Thoracic aorta (tissue), 2 donors: ENCODE results near the gene ATP5ME. TPM values are rescaled to one million over a fixed set of nuclear protein-coding genes. Genes with fewer than 3 reads are reported as not detected.
"Not testable (repeated sequence)": the region's sequence is repeated elsewhere in the genome, so short reads cannot be mapped to it uniquely, and the experiment has no call there.

ENCODE experiments used
- ATAC-seq: fragments of 150-250 bp; one replicate; pipeline ENCODE4 v1.8.0; 2017; ENCODE audit warnings: low read depth; ENCODE audit not compliant: insufficient number of reproducible peaks, low FRiP score
- DNase-seq: peaks from one replicate; pipeline ENCODE4 v3.0.0-alpha.2; 2020; ENCODE audit warnings: low spot score
- H3K27ac ChIP-seq, 2 donors: fragments of 200-600 bp; sonication (generic); 1 replicate in 1 of 2; 2 replicates in 1 of 2; pipeline ENCODE4 v1.5.1; 2016; ENCODE audit warnings: mild to moderate bottlenecking in 2 of 2, moderate library complexity in 2 of 2
- H3K27me3 ChIP-seq: fragments of 200-600 bp; sonication (generic); replicated peaks from 2 replicates; pipeline ENCODE4 v1.6.0; 2016; ENCODE audit warnings: mild to moderate bottlenecking; ENCODE audit not compliant: insufficient read depth
- H3K36me3 ChIP-seq: fragments of 200-600 bp; sonication (generic); one replicate; pipeline ENCODE4 v1.5.1; 2016
- H3K4me1 ChIP-seq, 2 donors: fragments of 200-600 bp; sonication (generic); 1 replicate in 1 of 2; 2 replicates in 1 of 2; pipeline versions ENCODE4 v1.5.1 to v1.6.0; 2016; ENCODE audit warnings: low read depth in 2 of 2, mild to moderate bottlenecking in 1 of 2; ENCODE audit not compliant: control insufficient read depth in 1 of 2
- H3K4me3 ChIP-seq: fragments of 200-600 bp; sonication (generic); 2 replicates; pipeline ENCODE4 v1.5.1; 2016; ENCODE audit warnings: mild to moderate bottlenecking
- H3K9me3 ChIP-seq: fragments of 200-600 bp; sonication (generic); 2 replicates; pipeline ENCODE4 v1.5.1; 2016
- total RNA-seq, 2 donors: library from RNA; depleted of rRNA; stranded (reverse); fragments of >200 nt; gene quantifications; one replicate each; pipeline versions ENCODE4 v1.1.0 to v1.2.3, GENCODE V29; 2016
- TF ChIP-seq, protein P1 (sequence below): fragments of 200-600 bp; sonication (generic); IDR thresholded peaks from one replicate; pipeline ENCODE4 v1.5.1; 2019; ENCODE audit warnings: antibody characterized with exemption

The ATP5ME gene
- total RNA-seq, 2 donors from 2014 or later: 21.0 to 51.6 TPM

DNA sequence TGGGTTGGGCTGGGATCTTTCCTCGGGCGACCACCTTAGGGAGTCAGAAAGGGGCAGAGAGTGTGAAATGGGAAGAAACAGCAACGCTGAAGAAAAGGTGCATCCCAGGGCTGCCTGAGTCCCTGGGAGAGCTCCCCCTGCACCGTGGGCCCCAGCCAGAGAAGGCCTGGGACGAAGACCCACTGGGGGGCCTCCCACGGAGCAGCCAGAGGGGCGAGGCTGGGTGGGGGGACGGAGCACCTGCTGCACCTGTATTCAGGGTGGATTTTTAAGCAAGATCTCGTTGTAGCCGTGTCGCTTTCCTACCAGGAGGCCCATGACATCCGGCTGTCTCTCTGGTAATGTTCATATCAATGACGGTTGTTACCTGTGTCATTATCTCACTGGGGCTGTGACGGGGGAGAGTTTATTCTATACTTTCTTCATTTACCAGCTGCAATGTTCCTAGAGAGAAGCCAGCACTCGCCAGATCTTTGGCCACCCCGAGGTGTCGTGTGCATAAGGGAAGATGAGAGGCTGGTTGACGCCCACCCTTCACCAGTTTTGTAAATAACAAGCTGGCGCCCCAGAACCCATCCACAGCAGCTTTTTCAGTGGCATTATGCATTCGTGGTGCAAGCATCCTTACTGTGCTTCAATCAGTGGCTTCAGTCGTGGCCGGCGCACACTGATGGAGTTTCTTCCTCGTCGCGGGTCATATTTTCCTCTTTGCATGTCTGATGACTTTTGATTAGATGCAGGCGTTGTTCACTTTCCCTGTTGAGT lies 25.9 kb upstream of the ATP5ME start:
- TF ChIP-seq, protein P1, sequence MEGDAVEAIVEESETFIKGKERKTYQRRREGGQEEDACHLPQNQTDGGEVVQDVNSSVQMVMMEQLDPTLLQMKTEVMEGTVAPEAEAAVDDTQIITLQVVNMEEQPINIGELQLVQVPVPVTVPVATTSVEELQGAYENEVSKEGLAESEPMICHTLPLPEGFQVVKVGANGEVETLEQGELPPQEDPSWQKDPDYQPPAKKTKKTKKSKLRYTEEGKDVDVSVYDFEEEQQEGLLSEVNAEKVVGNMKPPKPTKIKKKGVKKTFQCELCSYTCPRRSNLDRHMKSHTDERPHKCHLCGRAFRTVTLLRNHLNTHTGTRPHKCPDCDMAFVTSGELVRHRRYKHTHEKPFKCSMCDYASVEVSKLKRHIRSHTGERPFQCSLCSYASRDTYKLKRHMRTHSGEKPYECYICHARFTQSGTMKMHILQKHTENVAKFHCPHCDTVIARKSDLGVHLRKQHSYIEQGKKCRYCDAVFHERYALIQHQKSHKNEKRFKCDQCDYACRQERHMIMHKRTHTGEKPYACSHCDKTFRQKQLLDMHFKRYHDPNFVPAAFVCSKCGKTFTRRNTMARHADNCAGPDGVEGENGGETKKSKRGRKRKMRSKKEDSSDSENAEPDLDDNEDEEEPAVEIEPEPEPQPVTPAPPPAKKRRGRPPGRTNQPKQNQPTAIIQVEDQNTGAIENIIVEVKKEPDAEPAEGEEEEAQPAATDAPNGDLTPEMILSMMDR: no peak
- H3K9me3 ChIP-seq: no peaks in the 10 kb centered on the region
- no peaks in the 10 kb centered on the region for H3K36me3 ChIP-seq
- H3K27me3 ChIP-seq: no peaks in the 10 kb centered on the region
- H3K4me3 ChIP-seq: no peak overlapping the region
- DNase-seq (no peak), ATAC-seq (no peak)
- peaks cover 0 to under 1% of the 10 kb centered on the region in 2 donors for H3K4me1 ChIP-seq
- H3K27ac ChIP-seq: no peak overlapping the region

DNA sequence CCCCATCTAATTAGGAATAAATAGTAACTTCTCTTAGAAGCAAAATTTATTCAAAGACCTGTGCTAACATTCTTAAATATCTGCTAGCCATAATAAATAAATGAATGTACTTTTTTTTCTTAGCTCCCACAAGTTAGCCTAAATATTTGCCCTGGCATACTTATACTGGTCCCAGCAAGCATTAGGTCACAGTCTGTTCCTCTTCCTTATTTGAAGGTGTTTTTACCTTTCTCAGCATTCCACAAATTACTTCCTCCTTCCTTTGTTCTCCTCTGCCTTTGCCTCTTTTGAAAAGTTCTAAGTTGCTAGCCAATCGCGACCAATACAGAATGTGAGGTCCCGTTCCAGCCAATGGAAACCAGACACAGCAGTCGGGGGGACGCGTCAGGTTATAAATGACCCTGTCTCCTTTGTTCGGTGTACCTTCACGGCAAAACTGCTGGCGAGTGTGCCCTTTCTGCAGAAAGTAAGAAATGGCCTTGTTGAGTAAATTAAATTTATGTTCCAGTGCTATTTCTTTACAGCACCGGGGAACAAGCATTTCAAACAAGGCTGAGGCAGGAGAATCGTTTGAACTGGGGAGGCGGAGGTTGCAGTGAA lies 20.4 kb upstream of the ATP5ME start:
- not testable (repeated sequence) for H3K36me3 ChIP-seq, H3K4me1 ChIP-seq, H3K27ac ChIP-seq, DNase-seq, H3K27me3 ChIP-seq, ATAC-seq, H3K4me3 ChIP-seq, H3K9me3 ChIP-seq

DNA sequence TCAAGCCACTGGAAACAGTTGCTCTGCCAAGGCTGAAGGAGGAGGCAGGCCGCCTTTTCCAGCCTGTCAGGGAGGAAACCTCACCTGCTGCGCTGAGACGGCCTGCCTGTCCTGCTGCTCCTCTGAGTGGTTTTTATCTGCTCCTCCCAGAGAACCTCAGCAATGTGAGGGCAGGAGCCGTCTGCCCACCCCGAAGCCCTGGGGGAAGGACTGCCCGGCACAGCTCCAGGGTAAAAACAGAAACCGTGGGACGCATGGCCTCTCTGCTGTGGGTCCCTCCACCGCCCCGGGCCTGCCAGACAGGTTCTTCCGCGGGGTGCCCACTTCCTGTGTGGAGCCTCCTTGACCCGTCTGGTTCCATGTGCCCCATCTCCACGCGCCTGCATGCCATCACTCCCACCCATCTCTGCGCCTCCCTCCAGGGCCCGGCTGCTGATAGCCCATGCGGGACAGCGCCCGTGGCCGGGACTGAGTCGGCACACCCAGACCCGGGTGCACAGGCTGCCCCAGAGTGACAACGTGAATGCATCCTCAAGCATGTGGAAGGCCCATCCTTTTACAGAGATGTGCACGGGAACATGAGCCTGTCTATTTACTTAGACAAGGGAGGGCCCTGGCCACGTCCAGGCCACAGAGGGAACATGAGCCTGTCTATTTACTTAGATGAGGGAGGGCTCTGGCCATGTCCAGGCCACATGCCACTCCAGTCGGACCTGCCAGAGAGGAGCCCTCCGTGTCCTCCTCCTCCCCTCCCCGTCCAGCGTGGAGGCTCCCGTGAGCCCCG lies 18.9 kb upstream of the ATP5ME start:
- no peak for ATAC-seq
- Histone ChIP-seq H3K27ac (no peak overlapping the region), H3K9me3 (no peaks in the 10 kb centered on the region), H3K27me3 (no peaks in the 10 kb centered on the region), H3K36me3 (no peaks in the 10 kb centered on the region), H3K4me1 (peaks cover 7 to 15% of the 10 kb centered on the region in 2 donors), H3K4me3 (no peak overlapping the region)
- TF ChIP-seq, protein P1: no peak
- DNase-seq: no peak

DNA sequence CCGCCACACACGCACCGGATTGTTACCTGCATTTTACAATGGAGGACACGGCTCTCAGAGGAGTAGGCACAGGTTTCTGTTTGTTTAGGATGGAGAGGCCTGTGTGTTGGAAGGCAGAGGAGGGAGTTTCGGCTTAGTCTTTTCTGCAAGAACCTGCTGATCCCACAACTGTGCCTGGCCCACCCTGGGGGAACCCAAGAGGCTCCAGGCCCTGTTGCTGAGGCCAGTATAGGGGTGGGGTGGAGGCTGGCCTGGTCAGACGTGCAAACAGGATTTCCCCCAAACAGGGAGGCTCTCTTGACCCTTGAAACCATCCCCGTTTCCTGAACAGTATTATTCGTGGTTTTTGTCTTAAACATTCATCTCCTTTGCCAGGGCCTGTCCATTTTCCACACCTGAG lies 15.6 kb upstream of the ATP5ME start:
- Histone ChIP-seq H3K4me1 (peaks cover 7 to 22% of the 10 kb centered on the region in 2 donors), H3K36me3 (no peaks in the 10 kb centered on the region), H3K27me3 (no peaks in the 10 kb centered on the region), H3K4me3 (peak overlapping the region; percentile 75), H3K9me3 (no peaks in the 10 kb centered on the region), H3K27ac (peak overlapping the region; percentile 53 to 72)
- ATAC-seq (no peak), DNase-seq (no peak)
- TF ChIP-seq, protein P1: no peak

GRCh38 chr4:688854-689681 lies 15.0 kb upstream of the ATP5ME start, which contains the start of gene SLC49A3:
TSS of gene SLC49A3 (minus strand) at chr4:689151. CDS start at chr4:689127, 24 bp downstream.
- Histone ChIP-seq H3K4me1 (peaks cover 7 to 22% of the 10 kb centered on the region in 2 donors), H3K4me3 (peak within 1 kb of the TSS; percentile 75), H3K36me3 (no peaks in the 10 kb centered on the region), H3K27me3 (no peaks in the 10 kb centered on the region), H3K9me3 (no peaks in the 10 kb centered on the region), H3K27ac (peak within 1 kb of the TSS; percentile 53 to 72)
- no peak for DNase-seq
- TF ChIP-seq, protein P1: no peak
- peak; percentile 26 for ATAC-seq
